ENCODE data around the gene AGFG2. TPM values are rescaled to one million over a fixed set of nuclear protein-coding genes. Genes with fewer than 3 reads are reported as not detected.
"Not testable (repeated sequence)": the region's sequence is repeated elsewhere in the genome, so short reads cannot be mapped to it uniquely, and the experiment has no call there.

Gene AGFG2
- total RNA-seq, 1 donor from 2014 or later: 112 TPM

GRCh38 chr7:100510437-100511239, 28.4 kb upstream of the AGFG2 start:
- H3K27ac Mint-ChIP-seq: no peak overlapping the region
- no peaks in the 10 kb centered on the region for H3K9me3 Mint-ChIP-seq
- H3K36me3 Mint-ChIP-seq (ENCODE audit: low read depth): no peaks in the 10 kb centered on the region
- H3K27me3 Mint-ChIP-seq: peaks cover 12% of the 10 kb centered on the region
- H3K4me3 Mint-ChIP-seq: no peak overlapping the region
- no peak for DNase-seq
- intact Hi-C loops (cut with micrococcal nuclease): no loop called here
- H3K4me1 Mint-ChIP-seq: peaks cover 9% of the 10 kb centered on the region

- no peak for DNase-seq
- no peaks in the 10 kb centered on the region for H3K36me3 Mint-ChIP-seq (ENCODE audit: low read depth)
- H3K27me3 Mint-ChIP-seq: peaks cover 6% of the 10 kb centered on the region
- no peaks in the 10 kb centered on the region for H3K9me3 Mint-ChIP-seq
- intact Hi-C loops (cut with micrococcal nuclease): no loop called here
- H3K27ac Mint-ChIP-seq: no peak overlapping the region
- peaks cover 20% of the 10 kb centered on the region for H3K4me1 Mint-ChIP-seq
- H3K4me3 Mint-ChIP-seq: no peak overlapping the region
Observed at GRCh38 chr7:100513212-100513810, 25.7 kb upstream of the AGFG2 start.

GRCh38 chr7:100515072-100515532, 23.9 kb upstream of the AGFG2 start:
- intact Hi-C loops (cut with micrococcal nuclease): no loop called here

GRCh38 chr7:100516135-100516812, 22.7 kb upstream of the AGFG2 start:
- H3K27me3 Mint-ChIP-seq: no peaks in the 10 kb centered on the region
- H3K4me1 Mint-ChIP-seq: peaks cover 20% of the 10 kb centered on the region
- no peak overlapping the region for H3K27ac Mint-ChIP-seq
- peak overlapping the region; percentile 49 for H3K4me3 Mint-ChIP-seq
- DNase-seq: peak; percentile 83
- H3K9me3 Mint-ChIP-seq: no peaks in the 10 kb centered on the region
- no peaks in the 10 kb centered on the region for H3K36me3 Mint-ChIP-seq (ENCODE audit: low read depth)
- intact Hi-C loops (cut with micrococcal nuclease): no loop called here

More at GRCh38 chr7:100515072-100515532, 23.9 kb upstream of the AGFG2 start:
- H3K9me3 Mint-ChIP-seq: no peaks in the 10 kb centered on the region
- H3K36me3 Mint-ChIP-seq (ENCODE audit: low read depth): no peaks in the 10 kb centered on the region
- H3K4me3 Mint-ChIP-seq: no peak overlapping the region
- no peak overlapping the region for H3K27ac Mint-ChIP-seq
- H3K4me1 Mint-ChIP-seq: peaks cover 20% of the 10 kb centered on the region
- no peak for DNase-seq
- H3K27me3 Mint-ChIP-seq: peaks cover 3% of the 10 kb centered on the region

- intact Hi-C loops (cut with micrococcal nuclease): no loop called here
- no peak overlapping the region for H3K27ac Mint-ChIP-seq
- H3K27me3 Mint-ChIP-seq: no peaks in the 10 kb centered on the region
- H3K36me3 Mint-ChIP-seq (ENCODE audit: low read depth): no peaks in the 10 kb centered on the region
- no peak for DNase-seq
- H3K4me3 Mint-ChIP-seq: no peak overlapping the region
- H3K9me3 Mint-ChIP-seq: no peaks in the 10 kb centered on the region
- peaks cover 20% of the 10 kb centered on the region for H3K4me1 Mint-ChIP-seq
Observed at GRCh38 chr7:100517305-100517704, 21.7 kb upstream of the AGFG2 start.

GRCh38 chr7:100519580-100519979, 19.4 kb upstream of the AGFG2 start:
- Mint-ChIP-seq H3K27me3 (no peaks in the 10 kb centered on the region), H3K4me3 (no peak overlapping the region), H3K9me3 (no peaks in the 10 kb centered on the region), H3K36me3 (ENCODE audit: low read depth) (no peaks in the 10 kb centered on the region), H3K27ac (no peak overlapping the region), H3K4me1 (peaks cover 18% of the 10 kb centered on the region)
- DNase-seq: no peak
- intact Hi-C loops (cut with micrococcal nuclease): no loop called here

- no peak overlapping the region for H3K27ac Mint-ChIP-seq
- DNase-seq: no peak
- H3K36me3 Mint-ChIP-seq (ENCODE audit: low read depth): no peaks in the 10 kb centered on the region
- H3K9me3 Mint-ChIP-seq: no peaks in the 10 kb centered on the region
- intact Hi-C loops (cut with micrococcal nuclease): no loop called here
- H3K4me1 Mint-ChIP-seq: peaks cover 16% of the 10 kb centered on the region
- no peaks in the 10 kb centered on the region for H3K27me3 Mint-ChIP-seq
- H3K4me3 Mint-ChIP-seq: no peak overlapping the region
Observed at GRCh38 chr7:100520138-100520537, 18.9 kb upstream of the AGFG2 start.

GRCh38 chr7:100521076-100521475, 17.9 kb upstream of the AGFG2 start:
- H3K27me3 Mint-ChIP-seq: no peaks in the 10 kb centered on the region
- intact Hi-C loops (cut with micrococcal nuclease): no loop called here
- no peaks in the 10 kb centered on the region for H3K9me3 Mint-ChIP-seq
- H3K4me3 Mint-ChIP-seq: no peak overlapping the region
- no peak for DNase-seq
- peaks cover 7% of the 10 kb centered on the region for H3K4me1 Mint-ChIP-seq
- no peaks in the 10 kb centered on the region for H3K36me3 Mint-ChIP-seq (ENCODE audit: low read depth)
- no peak overlapping the region for H3K27ac Mint-ChIP-seq

GRCh38 chr7:100521909-100522593, 17.0 kb upstream of the AGFG2 start:
- intact Hi-C loops (cut with micrococcal nuclease); H3K27me3 Mint-ChIP-seq; H3K4me1 Mint-ChIP-seq; H3K27ac Mint-ChIP-seq; H3K9me3 Mint-ChIP-seq; H3K36me3 Mint-ChIP-seq (ENCODE audit: low read depth); H3K4me3 Mint-ChIP-seq; DNase-seq: not testable (repeated sequence)

- H3K27me3 Mint-ChIP-seq; H3K4me3 Mint-ChIP-seq; H3K27ac Mint-ChIP-seq; intact Hi-C loops (cut with micrococcal nuclease); H3K4me1 Mint-ChIP-seq; H3K36me3 Mint-ChIP-seq (ENCODE audit: low read depth); H3K9me3 Mint-ChIP-seq; DNase-seq: not testable (repeated sequence)
Observed at GRCh38 chr7:100523192-100523591, 15.8 kb upstream of the AGFG2 start.

GRCh38 chr7:100528108-100528866, 10.7 kb upstream of the AGFG2 start:
- H3K27me3 Mint-ChIP-seq; DNase-seq; intact Hi-C loops (cut with micrococcal nuclease); H3K36me3 Mint-ChIP-seq (ENCODE audit: low read depth); H3K27ac Mint-ChIP-seq; H3K4me1 Mint-ChIP-seq; H3K4me3 Mint-ChIP-seq; H3K9me3 Mint-ChIP-seq: not testable (repeated sequence)

- Mint-ChIP-seq H3K4me3 (no peak overlapping the region), H3K27me3 (no peaks in the 10 kb centered on the region), H3K4me1 (peaks cover 2% of the 10 kb centered on the region), H3K9me3 (no peaks in the 10 kb centered on the region), H3K36me3 (ENCODE audit: low read depth) (no peaks in the 10 kb centered on the region), H3K27ac (no peak overlapping the region)
- DNase-seq: no peak
- intact Hi-C loops (cut with micrococcal nuclease): no loop called here
Observed at GRCh38 chr7:100532165-100533022, 6.6 kb upstream of the AGFG2 start.

Data from activated CD4-positive, alpha-beta T cell treated with anti-CD3 and anti-CD28 coated beads, Interleukin-2, amount 10 ng/mL, durations not matched to agents 24 days and 14 days (primary cell).